GM13977 (cell line): Measurements from ENCODE around the gene HIVEP3.

Experiments
- DNase-seq: peaks from one replicate; pipeline ENCODE4 v3.0.0; 2012; ENCODE audit warnings: low spot score
- CTCF ChIP-seq: IDR thresholded peaks from 2 replicates; pipeline ENCODE4 v1.5.1; 2012; ENCODE audit warnings: mild to moderate bottlenecking, control low read depth; ENCODE audit not compliant: insufficient read depth; ENCODE audit errors: extremely low read depth, missing control alignments
- in situ Hi-C: fragments of 300-500 bp; cut with MboI; formaldehyde crosslinking; loops from one replicate; pipeline ENCODE4 v1.12.0; 2022; ENCODE audit warnings: low sequenced_read_pairs, low pct_unique_long_range_greater_than_20kb, mixed read lengths, inconsistent platforms; ENCODE audit not compliant: unreplicated experiment

The HIVEP3 gene

GRCh38 chr1:41891199-41891896 is 27.4 kb downstream of the HIVEP3 start:
- peak; percentile 74 for DNase-seq
- in situ Hi-C loops: no loop called here
- peak; percentile 43 for TF ChIP-seq CTCF

GRCh38 chr1:41890825-41891198 is 27.9 kb downstream of the HIVEP3 start:
- no peak for DNase-seq
- in situ Hi-C loops: no loop called here
- TF ChIP-seq CTCF: no peak

- in situ Hi-C loops: no loop called here
- no peak for TF ChIP-seq CTCF
- no peak for DNase-seq
Measured at GRCh38 chr1:41889506-41890414, 29.0 kb downstream of the HIVEP3 start.

- no peak for TF ChIP-seq CTCF
- in situ Hi-C loops: no loop called here
- no peak for DNase-seq
Measured at GRCh38 chr1:41888756-41889155, 30.0 kb downstream of the HIVEP3 start.

- no peak for DNase-seq
- TF ChIP-seq CTCF: no peak
- in situ Hi-C loops: no loop called here
Measured at GRCh38 chr1:41887365-41887764, 31.4 kb downstream of the HIVEP3 start.

- DNase-seq: no peak
- in situ Hi-C loops: no loop called here
- no peak for TF ChIP-seq CTCF
Measured at GRCh38 chr1:41884256-41885230, 34.2 kb downstream of the HIVEP3 start.
